ENCODE measurements around the gene ANKRD7.
"Not testable (repeated sequence)": the region's sequence is repeated elsewhere in the genome, so short reads cannot be mapped to it uniquely, and the experiment has no call there.

Gene ANKRD7

DNA sequence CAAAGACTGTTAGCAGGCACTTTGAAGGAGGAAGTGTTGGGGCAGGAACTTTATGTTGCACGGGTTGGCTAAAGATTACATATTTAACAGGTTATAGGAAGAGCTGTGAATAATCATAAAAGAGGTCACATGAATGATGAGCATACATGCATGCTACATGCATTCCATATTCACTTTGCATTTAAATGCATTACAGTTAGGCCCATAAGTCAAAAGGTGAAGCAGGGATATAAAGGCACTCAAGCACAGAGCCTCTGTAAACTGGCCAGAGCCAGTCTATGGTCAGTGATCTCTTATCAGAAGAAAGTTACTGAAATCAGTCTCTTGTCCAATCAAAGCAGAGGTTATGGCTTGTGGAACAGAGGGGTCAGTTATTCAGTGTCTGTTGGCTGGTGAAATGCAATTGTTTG is 7.3 kb upstream of the ANKRD7 start:
- Mint-ChIP-seq H3K4me3 (no peak overlapping the region), H3K9me3 (no peaks in the 10 kb centered on the region)

GRCh38 chr7:118218413-118219156 is 5.9 kb upstream of the ANKRD7 start:
- no peak overlapping the region for H3K27ac Mint-ChIP-seq
- peaks cover 12% of the 10 kb centered on the region for H3K27me3 Mint-ChIP-seq
- peaks cover 14% of the 10 kb centered on the region for H3K4me1 Mint-ChIP-seq
- no peaks in the 10 kb centered on the region for H3K36me3 Mint-ChIP-seq
- no peaks in the 10 kb centered on the region for H3K9me3 Mint-ChIP-seq
- no peak overlapping the region for H3K4me3 Mint-ChIP-seq

More for the DNA sequence above, 7.3 kb upstream of the ANKRD7 start:
- Mint-ChIP-seq H3K27me3 (peaks cover 16% of the 10 kb centered on the region), H3K4me1 (peaks cover 18% of the 10 kb centered on the region), H3K36me3 (no peaks in the 10 kb centered on the region), H3K27ac (no peak overlapping the region)

DNA sequence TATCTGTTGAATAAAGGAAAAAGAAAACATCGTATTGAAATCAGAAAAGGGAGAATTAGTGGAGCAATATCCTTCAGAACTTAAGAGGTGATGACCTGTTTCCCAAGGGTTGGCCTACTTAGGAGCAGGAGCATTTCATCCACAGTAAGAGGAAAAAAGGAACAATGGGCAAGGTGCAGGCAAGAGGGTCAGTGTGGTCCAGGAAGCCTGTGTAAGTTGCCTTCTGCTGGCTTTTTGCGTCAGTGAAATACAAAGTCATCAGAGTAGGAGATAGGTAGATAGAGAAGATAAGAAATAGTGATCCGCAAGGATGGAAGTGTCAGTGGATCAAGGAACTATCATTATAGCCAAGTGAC is 5.4 kb upstream of the ANKRD7 start:
- Mint-ChIP-seq H3K4me3 (no peak overlapping the region), H3K27me3 (peaks cover 10% of the 10 kb centered on the region), H3K9me3 (no peaks in the 10 kb centered on the region), H3K27ac (no peak overlapping the region), H3K36me3 (no peaks in the 10 kb centered on the region), H3K4me1 (peaks cover 10% of the 10 kb centered on the region)

DNA sequence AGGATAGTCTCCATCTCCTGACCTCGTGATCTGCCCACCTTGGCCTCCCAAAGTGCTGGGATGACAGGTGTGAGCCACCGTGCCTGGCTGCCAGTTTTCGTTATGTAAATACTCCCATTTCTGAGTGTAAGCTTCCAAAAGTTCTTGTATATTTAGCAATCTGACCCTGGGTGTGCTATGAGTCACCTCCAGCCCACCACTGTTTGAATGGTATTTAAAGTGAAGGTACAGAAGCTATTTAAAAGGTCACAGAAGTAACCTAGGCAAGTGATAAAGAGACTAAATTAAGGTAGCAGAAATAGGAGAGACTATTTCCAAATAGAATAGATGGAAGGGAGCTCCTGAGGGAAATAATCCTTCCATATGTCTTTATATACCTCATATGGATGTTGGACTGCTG is 3.9 kb upstream of the ANKRD7 start:
- Mint-ChIP-seq H3K9me3 (no peaks in the 10 kb centered on the region), H3K27ac (no peak overlapping the region), H3K27me3 (peaks cover 4% of the 10 kb centered on the region), H3K36me3 (no peaks in the 10 kb centered on the region), H3K4me1 (no peaks in the 10 kb centered on the region), H3K4me3 (no peak overlapping the region)

GRCh38 chr7:118222591-118222990 is 1.9 kb upstream of the ANKRD7 start:
- Mint-ChIP-seq H3K27me3 (peaks cover 3% of the 10 kb centered on the region), H3K36me3 (no peaks in the 10 kb centered on the region), H3K27ac (no peak overlapping the region), H3K4me3 (no peak overlapping the region), H3K4me1 (no peaks in the 10 kb centered on the region), H3K9me3 (no peaks in the 10 kb centered on the region)

DNA sequence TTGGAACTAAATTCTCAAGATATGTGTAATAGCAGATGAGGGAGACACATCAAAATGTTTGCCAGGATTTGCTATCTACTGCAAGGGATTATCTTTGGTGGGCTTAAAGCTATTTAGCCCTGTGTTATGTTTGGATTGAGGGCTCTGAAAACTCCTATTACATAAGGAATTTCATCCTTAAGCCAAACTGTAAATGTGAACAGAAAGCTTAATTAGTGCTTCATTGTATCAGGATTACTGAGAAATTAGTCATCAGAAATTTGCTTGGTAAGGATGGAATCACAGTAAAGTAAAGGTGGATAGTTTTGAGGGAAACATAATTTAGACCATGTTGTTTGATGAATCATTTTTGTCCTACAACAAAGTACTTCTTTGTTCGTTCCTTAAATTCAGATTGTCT is 8.3 kb downstream of the ANKRD7 start:
- no peak overlapping the region for H3K4me3 Mint-ChIP-seq
- no peaks in the 10 kb centered on the region for H3K4me1 Mint-ChIP-seq
- no peaks in the 10 kb centered on the region for H3K27me3 Mint-ChIP-seq
- H3K36me3 Mint-ChIP-seq, result no peaks in the 10 kb centered on the region
- H3K27ac Mint-ChIP-seq, result no peak overlapping the region
- no peaks in the 10 kb centered on the region for H3K9me3 Mint-ChIP-seq

GRCh38 chr7:118233799-118234198 is 9.3 kb downstream of the ANKRD7 start:
- H3K27me3 Mint-ChIP-seq, result no peaks in the 10 kb centered on the region
- H3K4me1 Mint-ChIP-seq, result no peaks in the 10 kb centered on the region
- H3K36me3 Mint-ChIP-seq, result no peaks in the 10 kb centered on the region
- no peaks in the 10 kb centered on the region for H3K9me3 Mint-ChIP-seq
- no peak overlapping the region for H3K27ac Mint-ChIP-seq
- H3K4me3 Mint-ChIP-seq, result no peak overlapping the region

- H3K27me3 Mint-ChIP-seq, result no peaks in the 10 kb centered on the region
- H3K36me3 Mint-ChIP-seq, result no peaks in the 10 kb centered on the region
- no peaks in the 10 kb centered on the region for H3K4me1 Mint-ChIP-seq
- H3K4me3 Mint-ChIP-seq, result no peak overlapping the region
- no peak overlapping the region for H3K27ac Mint-ChIP-seq
- peaks cover 4% of the 10 kb centered on the region for H3K9me3 Mint-ChIP-seq
Observed at GRCh38 chr7:118239014-118239413, 14.5 kb downstream of the ANKRD7 start.

DNA sequence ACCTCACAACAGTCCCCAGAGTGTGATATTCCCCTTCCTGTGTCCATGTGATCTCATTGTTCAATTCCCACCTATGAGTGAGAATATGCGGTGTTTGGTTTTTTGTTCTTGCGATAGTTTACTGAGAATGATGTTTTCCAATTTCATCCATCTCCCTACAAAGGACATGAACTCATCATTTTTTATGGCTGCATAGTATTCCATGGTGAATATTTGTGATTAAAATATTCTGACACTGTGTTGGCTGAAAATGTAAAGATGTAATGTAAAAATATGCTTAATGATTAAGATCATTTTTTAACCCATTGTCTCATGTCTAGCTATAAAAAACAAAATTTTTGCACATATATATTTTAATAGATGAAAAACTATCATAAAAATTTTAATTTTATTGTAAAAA is 15.8 kb downstream of the ANKRD7 start:
- H3K36me3 Mint-ChIP-seq, H3K27me3 Mint-ChIP-seq, H3K9me3 Mint-ChIP-seq, H3K27ac Mint-ChIP-seq, H3K4me3 Mint-ChIP-seq, H3K4me1 Mint-ChIP-seq: not testable (repeated sequence)

DNA sequence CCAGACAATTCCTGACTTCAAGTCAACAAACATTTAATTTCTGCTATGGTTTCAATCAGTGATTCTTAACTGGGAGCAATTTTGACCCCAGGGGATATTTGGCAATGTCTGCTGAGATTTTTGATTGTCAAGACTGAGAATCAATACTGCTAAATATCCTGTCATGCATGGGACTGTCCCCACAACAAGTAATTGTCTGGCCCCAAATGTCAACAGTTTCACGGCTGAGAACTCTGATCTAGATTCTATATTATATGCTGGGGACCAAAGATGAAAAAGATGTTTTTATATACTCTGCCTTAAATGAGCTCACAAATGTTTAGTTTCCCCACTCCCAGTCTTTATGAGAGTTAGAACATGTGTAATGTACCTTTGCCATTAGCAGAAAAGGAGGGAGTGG is 19.2 kb downstream of the ANKRD7 start:
- Mint-ChIP-seq H3K9me3 (peaks cover 4% of the 10 kb centered on the region), H3K27me3 (no peaks in the 10 kb centered on the region), H3K36me3 (no peaks in the 10 kb centered on the region), H3K4me1 (no peaks in the 10 kb centered on the region), H3K27ac (no peak overlapping the region), H3K4me3 (no peak overlapping the region)

GRCh38 chr7:118245267-118246040 is 20.9 kb downstream of the ANKRD7 start:
- Mint-ChIP-seq H3K27me3 (no peaks in the 10 kb centered on the region), H3K4me1 (no peaks in the 10 kb centered on the region), H3K36me3 (no peaks in the 10 kb centered on the region), H3K27ac (no peak overlapping the region), H3K9me3 (peaks cover 4% of the 10 kb centered on the region), H3K4me3 (no peak overlapping the region)

- H3K4me1 Mint-ChIP-seq, result no peaks in the 10 kb centered on the region
- no peaks in the 10 kb centered on the region for H3K36me3 Mint-ChIP-seq
- H3K27ac Mint-ChIP-seq, result no peak overlapping the region
- H3K4me3 Mint-ChIP-seq, result no peak overlapping the region
- H3K9me3 Mint-ChIP-seq, result no peaks in the 10 kb centered on the region
- peaks cover 6% of the 10 kb centered on the region for H3K27me3 Mint-ChIP-seq
Observed at GRCh38 chr7:118250860-118251494, 26.5 kb downstream of the ANKRD7 start.

DNA sequence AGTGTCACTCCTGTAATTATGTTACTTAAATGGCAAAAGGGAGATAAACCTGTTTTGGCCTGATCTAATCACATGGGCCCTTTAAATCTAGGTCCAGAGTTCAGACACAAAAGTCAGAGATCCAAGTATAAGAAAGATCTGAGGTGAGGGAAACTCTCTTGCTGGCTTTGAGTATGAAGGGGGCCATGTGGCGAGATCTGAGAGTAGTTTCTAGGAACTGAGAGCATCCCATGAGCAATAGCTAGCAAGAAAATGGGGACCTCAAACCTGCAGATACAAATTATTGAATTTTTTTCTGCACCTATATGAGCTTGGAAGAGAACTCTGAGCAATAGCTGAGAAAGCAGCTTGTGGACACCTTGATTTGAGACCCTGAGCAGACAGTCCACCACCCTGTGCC is 27.6 kb downstream of the ANKRD7 start:
- no peak overlapping the region for H3K27ac Mint-ChIP-seq

GRCh38 chr7:118259115-118259514 is 34.6 kb downstream of the ANKRD7 start:
- Mint-ChIP-seq H3K4me1 (no peaks in the 10 kb centered on the region), H3K27me3 (peaks cover 7% of the 10 kb centered on the region), H3K4me3 (no peak overlapping the region), H3K9me3 (no peaks in the 10 kb centered on the region), H3K27ac (no peak overlapping the region), H3K36me3 (no peaks in the 10 kb centered on the region)

More for the DNA sequence above, 27.6 kb downstream of the ANKRD7 start:
- H3K27me3 Mint-ChIP-seq, result peaks cover 6% of the 10 kb centered on the region
- no peaks in the 10 kb centered on the region for H3K9me3 Mint-ChIP-seq
- H3K4me3 Mint-ChIP-seq, result no peak overlapping the region
- H3K4me1 Mint-ChIP-seq, result no peaks in the 10 kb centered on the region
- H3K36me3 Mint-ChIP-seq, result no peaks in the 10 kb centered on the region

GRCh38 chr7:118264836-118265235 is 40.3 kb downstream of the ANKRD7 start:
- H3K36me3 Mint-ChIP-seq, result no peaks in the 10 kb centered on the region
- H3K27me3 Mint-ChIP-seq, result peaks cover 7% of the 10 kb centered on the region
- H3K4me3 Mint-ChIP-seq, result no peak overlapping the region
- no peak overlapping the region for H3K27ac Mint-ChIP-seq
- H3K9me3 Mint-ChIP-seq, result no peaks in the 10 kb centered on the region
- no peaks in the 10 kb centered on the region for H3K4me1 Mint-ChIP-seq

- Mint-ChIP-seq H3K27me3 (peaks cover 44% of the 10 kb centered on the region), H3K4me1 (no peaks in the 10 kb centered on the region), H3K36me3 (no peaks in the 10 kb centered on the region), H3K9me3 (no peaks in the 10 kb centered on the region), H3K4me3 (no peak overlapping the region), H3K27ac (no peak overlapping the region)
Observed at GRCh38 chr7:118280319-118281012, 56.0 kb downstream of the ANKRD7 start.

Measured in activated naive CD4-positive, alpha-beta T cell treated with anti-CD3 and anti-CD28 coated beads, Interleukin-2, amount 50 U/mL, for 24 hours (primary cell).